Hepatocyte (in vitro differentiated cells): Measurements from ENCODE around the gene MGAT4A. TPM values are rescaled to one million over a fixed set of nuclear protein-coding genes. Genes with fewer than 3 reads are reported as not detected.
A peak's percentile ranks its signal among the peaks of the same experiment; 100 is the strongest.

Experiments
- DNase-seq: peaks from one replicate; pipeline ENCODE4 v3.0.0-alpha.2; 2016; ENCODE audit warnings: low spot score
- H2AFZ ChIP-seq: fragments of 200-600 bp; sonication (generic); 2 replicates; pipeline ENCODE4 v1.6.0; 2016; ENCODE audit warnings: antibody characterized with exemption, mild to moderate bottlenecking
- H3K27ac ChIP-seq: fragments of 200-600 bp; sonication (generic); 2 replicates; pipeline ENCODE4 v1.5.1; 2016; ENCODE audit warnings: mild to moderate bottlenecking
- H3K27me3 ChIP-seq: fragments of 200-600 bp; sonication (generic); 2 replicates; pipeline ENCODE4 v1.6.1; 2016
- H3K36me3 ChIP-seq: fragments of 200-600 bp; sonication (generic); replicated peaks from 2 replicates; pipeline ENCODE4 v1.5.1; 2016; ENCODE audit warnings: low read depth; ENCODE audit not compliant: insufficient read depth
- H3K4me1 ChIP-seq: fragments of 200-600 bp; sonication (generic); 2 replicates; pipeline ENCODE4 v1.5.1; 2016; ENCODE audit warnings: mild to moderate bottlenecking, moderate library complexity; ENCODE audit not compliant: insufficient read depth
- H3K4me2 ChIP-seq: fragments of 200-600 bp; sonication (generic); 2 replicates; pipeline ENCODE4 v1.6.0; 2016
- H3K4me3 ChIP-seq: fragments of 200-600 bp; sonication (generic); 2 replicates; pipeline ENCODE4 v1.5.1; 2016; ENCODE audit warnings: mild to moderate bottlenecking
- H3K79me2 ChIP-seq: fragments of 200-600 bp; sonication (generic); 2 replicates; pipeline ENCODE4 v1.6.0; 2017; ENCODE audit warnings: mild to moderate bottlenecking
- H3K9me2 ChIP-seq: fragments of 200-600 bp; sonication (generic); replicated peaks from 2 replicates; pipeline ENCODE4 v1.6.0; 2017; ENCODE audit warnings: mild to moderate bottlenecking; ENCODE audit not compliant: insufficient read depth
- H3K9me3 ChIP-seq: fragments of 200-600 bp; sonication (generic); 2 replicates; pipeline ENCODE4 v1.5.1; 2016; ENCODE audit warnings: low read depth, mild to moderate bottlenecking
- H4K20me1 ChIP-seq: fragments of 200-600 bp; sonication (generic); 2 replicates; pipeline ENCODE4 v1.6.0; 2016; ENCODE audit warnings: mild to moderate bottlenecking; ENCODE audit not compliant: insufficient read depth, poor library complexity, severe bottlenecking
- EZH2 ChIP-seq: fragments of 200-600 bp; sonication (generic); IDR thresholded peaks from 2 replicates; pipeline ENCODE4 v1.6.1; 2016; ENCODE audit warnings: antibody characterized with exemption, mild to moderate bottlenecking, borderline replicate concordance
- EZH2phosphoT487 ChIP-seq: fragments of 200-600 bp; sonication (generic); IDR thresholded peaks from one replicate; pipeline ENCODE4 v1.6.1; 2018; ENCODE audit warnings: antibody characterized with exemption, mild to moderate bottlenecking, low read depth, moderate library complexity; ENCODE audit not compliant: unreplicated experiment, severe bottlenecking
- WGBS: methylation state at CpG from one replicate; pipeline ENCODE4 v1.1.6; 2016; ENCODE audit warnings: low lambda C conversion rate; ENCODE audit errors: missing lambda C conversion rate; 5-methylcytosine and 5-hydroxymethylcytosine counted together
- polyA plus RNA-seq: library from polyadenylated mRNA; unstranded; fragments of >200 nt; fragmentation: Nextera tagmentation; extraction: Ambion mirVana; gene quantifications from 2 replicates; pipeline ENCODE4 v1.2.1, GENCODE V29; 2016
- total RNA-seq: library from RNA; depleted of rRNA; stranded (reverse); fragments of >200 nt; gene quantifications from 2 replicates; pipeline ENCODE4 v1.2.3, GENCODE V29; 2014
- TF ChIP-seq, protein P1 (sequence below): fragments of 200-600 bp; sonication (generic); IDR thresholded peaks from 2 replicates; pipeline ENCODE4 v1.5.1; 2016; ENCODE audit warnings: antibody characterized with exemption, mild to moderate bottlenecking; ENCODE audit not compliant: poor library complexity

Gene MGAT4A
- total and polyA plus RNA-seq, 2 experiments from 2014 or later = 10.1 to 21.6 TPM

DNA sequence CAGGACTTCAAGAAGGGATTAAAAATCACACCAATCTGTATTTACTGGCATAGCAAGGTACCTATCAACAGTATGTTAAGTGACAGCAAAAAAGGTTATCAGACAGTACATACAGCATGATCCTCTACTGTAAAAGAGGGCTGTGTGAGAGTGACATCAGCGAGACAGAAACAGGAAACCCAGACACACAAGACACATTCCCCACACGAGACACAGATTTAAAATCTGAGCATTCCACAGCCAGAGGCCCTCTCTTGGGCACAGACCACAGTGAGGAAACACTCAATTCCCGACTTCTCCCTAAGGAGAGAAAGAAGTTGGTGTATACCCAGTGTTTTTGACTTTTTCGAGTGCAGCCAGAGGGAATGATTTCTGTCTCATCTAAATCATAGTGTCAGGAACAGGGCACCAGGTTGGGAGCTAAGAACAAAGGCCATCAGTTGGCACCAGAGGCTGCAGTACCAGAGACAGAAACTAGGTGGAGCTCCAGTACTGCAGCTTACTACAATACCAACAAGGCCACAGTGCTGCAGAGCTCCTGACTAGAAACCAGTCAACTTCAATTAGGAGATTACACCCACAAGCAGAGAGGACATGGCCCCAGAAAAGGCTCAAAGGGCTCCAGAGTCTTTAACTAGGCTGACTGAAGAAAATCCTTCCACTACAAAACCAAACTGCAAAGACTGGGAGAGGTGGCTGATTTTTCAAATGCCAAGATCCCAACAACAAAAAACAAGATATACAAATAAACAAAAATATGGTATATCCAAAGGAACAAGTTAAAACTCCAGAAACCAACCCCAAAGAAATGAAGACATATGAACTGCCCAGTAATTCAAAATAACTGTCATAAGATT lies 81.6 kb downstream of the MGAT4A start:
- Histone ChIP-seq H3K4me1 (no peaks in the 10 kb centered on the region), H4K20me1 (no peaks in the 10 kb centered on the region), H3K4me3 (no peak overlapping the region), H3K36me3 (no peaks in the 10 kb centered on the region), H3K27ac (no peak overlapping the region), H3K4me2 (no peak overlapping the region), H3K27me3 (no peaks in the 10 kb centered on the region), H3K9me3 (no peaks in the 10 kb centered on the region), H3K79me2 (no peaks in the 10 kb centered on the region), H3K9me2 (no peaks in the 10 kb centered on the region), H2AFZ (no peak overlapping the region)
- DNase-seq = peak; percentile 86
- WGBS = 32% methylated on average over 4 of the region's 4 CpGs
- TF ChIP-seq EZH2 (no peak), EZH2phosphoT487 (no peak)
- TF ChIP-seq, protein P1, sequence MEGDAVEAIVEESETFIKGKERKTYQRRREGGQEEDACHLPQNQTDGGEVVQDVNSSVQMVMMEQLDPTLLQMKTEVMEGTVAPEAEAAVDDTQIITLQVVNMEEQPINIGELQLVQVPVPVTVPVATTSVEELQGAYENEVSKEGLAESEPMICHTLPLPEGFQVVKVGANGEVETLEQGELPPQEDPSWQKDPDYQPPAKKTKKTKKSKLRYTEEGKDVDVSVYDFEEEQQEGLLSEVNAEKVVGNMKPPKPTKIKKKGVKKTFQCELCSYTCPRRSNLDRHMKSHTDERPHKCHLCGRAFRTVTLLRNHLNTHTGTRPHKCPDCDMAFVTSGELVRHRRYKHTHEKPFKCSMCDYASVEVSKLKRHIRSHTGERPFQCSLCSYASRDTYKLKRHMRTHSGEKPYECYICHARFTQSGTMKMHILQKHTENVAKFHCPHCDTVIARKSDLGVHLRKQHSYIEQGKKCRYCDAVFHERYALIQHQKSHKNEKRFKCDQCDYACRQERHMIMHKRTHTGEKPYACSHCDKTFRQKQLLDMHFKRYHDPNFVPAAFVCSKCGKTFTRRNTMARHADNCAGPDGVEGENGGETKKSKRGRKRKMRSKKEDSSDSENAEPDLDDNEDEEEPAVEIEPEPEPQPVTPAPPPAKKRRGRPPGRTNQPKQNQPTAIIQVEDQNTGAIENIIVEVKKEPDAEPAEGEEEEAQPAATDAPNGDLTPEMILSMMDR = peak; percentile 99

DNA sequence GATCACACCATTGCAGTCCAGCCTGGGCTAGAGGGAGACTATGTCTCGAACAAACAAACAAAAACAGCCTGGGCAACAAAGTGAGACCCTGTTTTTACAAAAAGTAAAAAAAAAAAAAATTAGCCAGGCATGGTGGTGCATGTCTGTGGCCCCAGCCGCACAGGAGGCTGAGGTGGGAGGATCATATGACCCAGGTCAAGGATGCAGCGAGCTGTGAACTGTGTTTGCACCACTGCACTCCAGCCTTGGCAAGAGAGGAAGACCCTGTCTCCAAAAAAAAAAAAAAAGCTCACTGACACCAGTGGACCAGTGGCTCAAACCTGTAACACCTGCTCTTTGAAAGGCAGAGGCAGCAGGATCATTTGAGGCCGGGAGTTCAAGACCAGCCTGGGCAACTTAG lies 82.5 kb downstream of the MGAT4A start:
- H3K9me3 ChIP-seq = no peaks in the 10 kb centered on the region
- no peak for DNase-seq
- H3K9me2 ChIP-seq = no peaks in the 10 kb centered on the region
- no peak for TF ChIP-seq EZH2phosphoT487
- TF ChIP-seq, protein P1 = no peak
- no peak for TF ChIP-seq EZH2
- H3K27me3 ChIP-seq = no peaks in the 10 kb centered on the region
- no peak overlapping the region for H3K4me2 ChIP-seq
- no peak overlapping the region for H2AFZ ChIP-seq
- no peak overlapping the region for H3K4me3 ChIP-seq
- no peaks in the 10 kb centered on the region for H4K20me1 ChIP-seq
- no peaks in the 10 kb centered on the region for H3K79me2 ChIP-seq
- no peaks in the 10 kb centered on the region for H3K4me1 ChIP-seq
- WGBS = 98% methylated on average over 4 of the region's 4 CpGs
- no peaks in the 10 kb centered on the region for H3K36me3 ChIP-seq
- H3K27ac ChIP-seq = no peak overlapping the region

DNA sequence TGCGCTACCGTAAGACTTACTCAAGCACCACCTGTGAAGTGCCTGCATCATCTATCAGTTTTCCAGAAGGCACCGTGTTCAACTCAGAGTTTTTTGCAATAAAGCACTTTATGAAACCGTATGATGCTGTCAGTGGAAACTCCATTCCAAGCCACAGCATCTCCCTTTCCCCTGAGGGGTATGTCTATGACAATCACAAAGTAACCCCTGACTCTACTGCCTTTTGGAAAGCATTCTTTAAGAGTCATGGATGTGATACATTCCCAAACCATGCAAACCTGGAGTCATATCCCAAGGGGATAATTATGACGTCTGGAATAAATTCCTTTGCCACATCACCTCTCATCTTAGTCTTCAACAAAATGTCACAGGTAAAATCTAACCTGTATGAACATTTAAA lies 83.3 kb downstream of the MGAT4A start:
- Histone ChIP-seq H3K27ac (no peak overlapping the region), H3K9me2 (no peaks in the 10 kb centered on the region)
- WGBS = 90% methylated on average over 5 of the region's 5 CpGs

More for the DNA sequence above, 83.3 kb downstream of the MGAT4A start:
- TF ChIP-seq, protein P1 = no peak
- no peak for TF ChIP-seq EZH2phosphoT487
- TF ChIP-seq EZH2 = no peak
- no peaks in the 10 kb centered on the region for H3K36me3 ChIP-seq
- H2AFZ ChIP-seq = no peak overlapping the region
- no peaks in the 10 kb centered on the region for H3K4me1 ChIP-seq
- H3K9me3 ChIP-seq = no peaks in the 10 kb centered on the region
- H3K4me2 ChIP-seq = no peak overlapping the region
- H3K4me3 ChIP-seq = no peak overlapping the region
- no peaks in the 10 kb centered on the region for H3K79me2 ChIP-seq
- no peaks in the 10 kb centered on the region for H3K27me3 ChIP-seq
- H4K20me1 ChIP-seq = no peaks in the 10 kb centered on the region
- DNase-seq = no peak
